ENCODE data around the gene MPST.

- no peak for TF ChIP-seq POLR2AphosphoS5 (IDR thresholded peaks at IDR 0.05)
- TF ChIP-seq CTCF (IDR thresholded peaks at IDR 0.05): no peak
- TF ChIP-seq EP300 (IDR thresholded peaks at IDR 0.05): no peak
Observed at GRCh38 chr22:37021041-37021440, 1.5 kb downstream of the MPST start.
